Measurements from ENCODE around the gene SYTL3.
"Not testable (repeated sequence)": the region's sequence is repeated elsewhere in the genome, so short reads cannot be mapped to it uniquely, and the experiment has no call there.

GRCh38 chr6:158672119-158672518, 22.3 kb downstream of the SYTL3 start:
- not testable (repeated sequence) for TF ChIP-seq EZH2 (IDR thresholded peaks at IDR 0.05; ENCODE audit: low read depth, unreplicated experiment); POLR2AphosphoS5 (IDR thresholded peaks at IDR 0.05; ENCODE audit: low read depth); JUNB (IDR thresholded peaks at IDR 0.05; ENCODE audit: unreplicated experiment); EZH2phosphoT487 (IDR thresholded peaks at IDR 0.05; ENCODE audit: unreplicated experiment); CREB1 (CRISPR knock-in tag; IDR thresholded peaks at IDR 0.05; ENCODE audit: low read depth); NANOG (IDR thresholded peaks at IDR 0.05; ENCODE audit: borderline replicate concordance); ZNF331 (CRISPR knock-in tag; IDR thresholded peaks at IDR 0.05; ENCODE audit: low read depth); ZNF114 (CRISPR knock-in tag; IDR thresholded peaks at IDR 0.05); STAT1 (IDR thresholded peaks at IDR 0.05; ENCODE audit: unreplicated experiment)
- TF ChIP-seq, protein P1, sequence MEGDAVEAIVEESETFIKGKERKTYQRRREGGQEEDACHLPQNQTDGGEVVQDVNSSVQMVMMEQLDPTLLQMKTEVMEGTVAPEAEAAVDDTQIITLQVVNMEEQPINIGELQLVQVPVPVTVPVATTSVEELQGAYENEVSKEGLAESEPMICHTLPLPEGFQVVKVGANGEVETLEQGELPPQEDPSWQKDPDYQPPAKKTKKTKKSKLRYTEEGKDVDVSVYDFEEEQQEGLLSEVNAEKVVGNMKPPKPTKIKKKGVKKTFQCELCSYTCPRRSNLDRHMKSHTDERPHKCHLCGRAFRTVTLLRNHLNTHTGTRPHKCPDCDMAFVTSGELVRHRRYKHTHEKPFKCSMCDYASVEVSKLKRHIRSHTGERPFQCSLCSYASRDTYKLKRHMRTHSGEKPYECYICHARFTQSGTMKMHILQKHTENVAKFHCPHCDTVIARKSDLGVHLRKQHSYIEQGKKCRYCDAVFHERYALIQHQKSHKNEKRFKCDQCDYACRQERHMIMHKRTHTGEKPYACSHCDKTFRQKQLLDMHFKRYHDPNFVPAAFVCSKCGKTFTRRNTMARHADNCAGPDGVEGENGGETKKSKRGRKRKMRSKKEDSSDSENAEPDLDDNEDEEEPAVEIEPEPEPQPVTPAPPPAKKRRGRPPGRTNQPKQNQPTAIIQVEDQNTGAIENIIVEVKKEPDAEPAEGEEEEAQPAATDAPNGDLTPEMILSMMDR (conservative IDR thresholded peaks at IDR 0.05; ENCODE audit: low read depth in 2 of 2), result not testable (repeated sequence)
- TF ChIP-seq, protein P2, sequence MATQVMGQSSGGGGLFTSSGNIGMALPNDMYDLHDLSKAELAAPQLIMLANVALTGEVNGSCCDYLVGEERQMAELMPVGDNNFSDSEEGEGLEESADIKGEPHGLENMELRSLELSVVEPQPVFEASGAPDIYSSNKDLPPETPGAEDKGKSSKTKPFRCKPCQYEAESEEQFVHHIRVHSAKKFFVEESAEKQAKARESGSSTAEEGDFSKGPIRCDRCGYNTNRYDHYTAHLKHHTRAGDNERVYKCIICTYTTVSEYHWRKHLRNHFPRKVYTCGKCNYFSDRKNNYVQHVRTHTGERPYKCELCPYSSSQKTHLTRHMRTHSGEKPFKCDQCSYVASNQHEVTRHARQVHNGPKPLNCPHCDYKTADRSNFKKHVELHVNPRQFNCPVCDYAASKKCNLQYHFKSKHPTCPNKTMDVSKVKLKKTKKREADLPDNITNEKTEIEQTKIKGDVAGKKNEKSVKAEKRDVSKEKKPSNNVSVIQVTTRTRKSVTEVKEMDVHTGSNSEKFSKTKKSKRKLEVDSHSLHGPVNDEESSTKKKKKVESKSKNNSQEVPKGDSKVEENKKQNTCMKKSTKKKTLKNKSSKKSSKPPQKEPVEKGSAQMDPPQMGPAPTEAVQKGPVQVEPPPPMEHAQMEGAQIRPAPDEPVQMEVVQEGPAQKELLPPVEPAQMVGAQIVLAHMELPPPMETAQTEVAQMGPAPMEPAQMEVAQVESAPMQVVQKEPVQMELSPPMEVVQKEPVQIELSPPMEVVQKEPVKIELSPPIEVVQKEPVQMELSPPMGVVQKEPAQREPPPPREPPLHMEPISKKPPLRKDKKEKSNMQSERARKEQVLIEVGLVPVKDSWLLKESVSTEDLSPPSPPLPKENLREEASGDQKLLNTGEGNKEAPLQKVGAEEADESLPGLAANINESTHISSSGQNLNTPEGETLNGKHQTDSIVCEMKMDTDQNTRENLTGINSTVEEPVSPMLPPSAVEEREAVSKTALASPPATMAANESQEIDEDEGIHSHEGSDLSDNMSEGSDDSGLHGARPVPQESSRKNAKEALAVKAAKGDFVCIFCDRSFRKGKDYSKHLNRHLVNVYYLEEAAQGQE (IDR thresholded peaks at IDR 0.05; ENCODE audit: unreplicated experiment), result not testable (repeated sequence)
- TF ChIP-seq, protein P3, sequence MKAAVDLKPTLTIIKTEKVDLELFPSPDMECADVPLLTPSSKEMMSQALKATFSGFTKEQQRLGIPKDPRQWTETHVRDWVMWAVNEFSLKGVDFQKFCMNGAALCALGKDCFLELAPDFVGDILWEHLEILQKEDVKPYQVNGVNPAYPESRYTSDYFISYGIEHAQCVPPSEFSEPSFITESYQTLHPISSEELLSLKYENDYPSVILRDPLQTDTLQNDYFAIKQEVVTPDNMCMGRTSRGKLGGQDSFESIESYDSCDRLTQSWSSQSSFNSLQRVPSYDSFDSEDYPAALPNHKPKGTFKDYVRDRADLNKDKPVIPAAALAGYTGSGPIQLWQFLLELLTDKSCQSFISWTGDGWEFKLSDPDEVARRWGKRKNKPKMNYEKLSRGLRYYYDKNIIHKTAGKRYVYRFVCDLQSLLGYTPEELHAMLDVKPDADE (IDR thresholded peaks at IDR 0.05), result not testable (repeated sequence)
